Measurements from ENCODE around the gene LAMA3.

The LAMA3 gene

DNA sequence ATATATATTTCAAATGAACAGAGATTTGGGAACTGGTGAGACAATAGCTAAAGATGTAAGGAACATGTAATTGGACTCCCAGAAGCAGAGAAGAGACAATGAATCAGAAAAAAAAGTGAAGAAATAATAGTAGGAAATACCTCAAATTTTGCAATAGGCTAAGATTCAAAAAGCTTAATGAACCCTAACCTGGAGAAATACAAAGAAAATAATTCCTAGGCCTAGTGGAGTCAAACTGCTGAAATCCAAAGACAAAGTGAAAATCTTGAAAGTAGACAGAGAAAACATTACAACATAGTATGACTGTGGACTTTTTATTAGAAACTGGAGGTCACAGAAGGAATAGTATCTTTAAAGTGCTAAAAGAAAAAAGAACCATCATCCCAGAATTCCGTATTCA lies 76.7 kb downstream of the LAMA3 start:
- Histone ChIP-seq H3K4me3 (ENCODE audit: low read depth, low read length) (no peak overlapping the region), H3K27ac (ENCODE audit: extremely low read depth, low read depth, low read length) (no peak overlapping the region), H3K4me1 (ENCODE audit: control insufficient read depth, insufficient read depth, low read length) (no peaks in the 10 kb centered on the region), H3K36me3 (ENCODE audit: control insufficient read depth in 2 of 2, insufficient read depth in 1 of 2, low read length in 2 of 2) (peaks cover 13 to 14% of the 10 kb centered on the region in 2 experiments), H3K9me3 (ENCODE audit: control insufficient read depth, insufficient read depth, low read depth, low read length) (no peaks in the 10 kb centered on the region)
- ChIA-PET POLR2A (interaction anchor here (0.7 kb wide), 1 partner anchor 137 kb away, joined by 4 read pairs; no protein-coding TSS in a partner anchor), CTCF (interaction anchor here (0.8 kb wide), 1 partner anchor 62 kb away, joined by 4 read pairs; no protein-coding TSS in a partner anchor)
- TF ChIP-seq ZFP41 (tag by site-specific recombination; IDR thresholded peaks at IDR 0.05; ENCODE audit: borderline replicate concordance): no peak
- TF ChIP-seq, protein P1, sequence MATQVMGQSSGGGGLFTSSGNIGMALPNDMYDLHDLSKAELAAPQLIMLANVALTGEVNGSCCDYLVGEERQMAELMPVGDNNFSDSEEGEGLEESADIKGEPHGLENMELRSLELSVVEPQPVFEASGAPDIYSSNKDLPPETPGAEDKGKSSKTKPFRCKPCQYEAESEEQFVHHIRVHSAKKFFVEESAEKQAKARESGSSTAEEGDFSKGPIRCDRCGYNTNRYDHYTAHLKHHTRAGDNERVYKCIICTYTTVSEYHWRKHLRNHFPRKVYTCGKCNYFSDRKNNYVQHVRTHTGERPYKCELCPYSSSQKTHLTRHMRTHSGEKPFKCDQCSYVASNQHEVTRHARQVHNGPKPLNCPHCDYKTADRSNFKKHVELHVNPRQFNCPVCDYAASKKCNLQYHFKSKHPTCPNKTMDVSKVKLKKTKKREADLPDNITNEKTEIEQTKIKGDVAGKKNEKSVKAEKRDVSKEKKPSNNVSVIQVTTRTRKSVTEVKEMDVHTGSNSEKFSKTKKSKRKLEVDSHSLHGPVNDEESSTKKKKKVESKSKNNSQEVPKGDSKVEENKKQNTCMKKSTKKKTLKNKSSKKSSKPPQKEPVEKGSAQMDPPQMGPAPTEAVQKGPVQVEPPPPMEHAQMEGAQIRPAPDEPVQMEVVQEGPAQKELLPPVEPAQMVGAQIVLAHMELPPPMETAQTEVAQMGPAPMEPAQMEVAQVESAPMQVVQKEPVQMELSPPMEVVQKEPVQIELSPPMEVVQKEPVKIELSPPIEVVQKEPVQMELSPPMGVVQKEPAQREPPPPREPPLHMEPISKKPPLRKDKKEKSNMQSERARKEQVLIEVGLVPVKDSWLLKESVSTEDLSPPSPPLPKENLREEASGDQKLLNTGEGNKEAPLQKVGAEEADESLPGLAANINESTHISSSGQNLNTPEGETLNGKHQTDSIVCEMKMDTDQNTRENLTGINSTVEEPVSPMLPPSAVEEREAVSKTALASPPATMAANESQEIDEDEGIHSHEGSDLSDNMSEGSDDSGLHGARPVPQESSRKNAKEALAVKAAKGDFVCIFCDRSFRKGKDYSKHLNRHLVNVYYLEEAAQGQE (tag by site-specific recombination; IDR thresholded peaks at IDR 0.05): no peak

DNA sequence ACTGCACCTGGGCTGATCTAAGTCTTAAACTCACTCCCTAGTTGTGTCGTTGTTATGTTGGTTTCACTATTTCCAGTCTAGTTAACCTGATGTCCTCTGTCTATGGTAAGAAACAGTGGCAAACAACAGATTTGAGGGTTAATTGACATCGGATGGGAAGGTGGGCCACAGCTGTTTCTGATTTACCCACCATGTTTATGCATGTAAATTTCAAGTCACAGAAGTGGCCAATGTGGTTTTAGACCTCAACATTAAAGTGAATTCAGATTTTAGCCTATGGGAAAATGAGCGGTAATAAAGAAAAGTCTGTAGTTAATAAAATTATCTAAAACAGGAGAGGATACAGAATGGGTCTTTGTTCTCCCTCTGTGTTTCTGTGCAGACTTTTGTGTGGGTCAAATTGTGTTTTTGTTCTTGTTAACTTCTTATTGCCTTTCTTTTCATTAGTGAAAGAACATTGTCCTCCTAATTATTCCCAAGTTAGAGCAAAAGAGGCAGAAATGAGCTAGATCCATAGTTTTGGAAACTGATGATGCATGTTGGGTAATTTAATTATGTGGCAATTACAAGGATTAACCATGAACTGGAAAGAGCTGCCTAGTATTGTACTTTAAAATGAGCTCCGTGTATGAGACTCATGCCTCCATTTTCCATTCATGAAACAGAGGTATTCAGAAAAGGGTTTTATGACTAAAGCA lies 83.2 kb downstream of the LAMA3 start:
- CTCF ChIA-PET: interaction anchor here (0.7 kb wide), 1 partner anchor 140 kb away, joined by 3 read pairs; no protein-coding TSS in a partner anchor

More for the DNA sequence above, 83.2 kb downstream of the LAMA3 start:
- H3K9me3 ChIP-seq (ENCODE audit: control insufficient read depth, insufficient read depth, low read depth, low read length): no peaks in the 10 kb centered on the region
- no peaks in the 10 kb centered on the region for H3K4me1 ChIP-seq (ENCODE audit: control insufficient read depth, insufficient read depth, low read length)
- POLR2A ChIA-PET: no interaction called here
- H3K36me3 ChIP-seq (ENCODE audit: control insufficient read depth in 2 of 2, insufficient read depth in 1 of 2, low read length in 2 of 2): peaks cover 10 to 15% of the 10 kb centered on the region in 2 experiments
- no peak overlapping the region for H3K27ac ChIP-seq (ENCODE audit: extremely low read depth, low read depth, low read length)
- TF ChIP-seq ZNF664 (tag by site-specific recombination; IDR thresholded peaks at IDR 0.05): no peak
- TF ChIP-seq ZNF629 (tag by site-specific recombination; IDR thresholded peaks at IDR 0.05): no peak
- TF ChIP-seq, protein P2, sequence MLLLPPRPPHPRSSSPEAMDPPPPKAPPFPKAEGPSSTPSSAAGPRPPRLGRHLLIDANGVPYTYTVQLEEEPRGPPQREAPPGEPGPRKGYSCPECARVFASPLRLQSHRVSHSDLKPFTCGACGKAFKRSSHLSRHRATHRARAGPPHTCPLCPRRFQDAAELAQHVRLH (tag by site-specific recombination; IDR thresholded peaks at IDR 0.05): no peak
- TF ChIP-seq, protein P3, sequence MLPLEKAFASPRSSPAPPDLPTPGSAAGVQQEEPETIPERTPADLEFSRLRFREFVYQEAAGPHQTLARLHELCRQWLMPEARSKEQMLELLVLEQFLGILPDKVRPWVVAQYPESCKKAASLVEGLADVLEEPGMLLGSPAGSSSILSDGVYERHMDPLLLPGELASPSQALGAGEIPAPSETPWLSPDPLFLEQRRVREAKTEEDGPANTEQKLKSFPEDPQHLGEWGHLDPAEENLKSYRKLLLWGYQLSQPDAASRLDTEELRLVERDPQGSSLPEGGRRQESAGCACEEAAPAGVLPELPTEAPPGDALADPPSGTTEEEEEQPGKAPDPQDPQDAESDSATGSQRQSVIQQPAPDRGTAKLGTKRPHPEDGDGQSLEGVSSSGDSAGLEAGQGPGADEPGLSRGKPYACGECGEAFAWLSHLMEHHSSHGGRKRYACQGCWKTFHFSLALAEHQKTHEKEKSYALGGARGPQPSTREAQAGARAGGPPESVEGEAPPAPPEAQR (tag by site-specific recombination; IDR thresholded peaks at IDR 0.05): no peak
- no peak for TF ChIP-seq ZNF394 (tag by site-specific recombination; IDR thresholded peaks at IDR 0.05; ENCODE audit: borderline replicate concordance)
- TF ChIP-seq ZNF23 (tag by site-specific recombination; IDR thresholded peaks at IDR 0.05; ENCODE audit: borderline replicate concordance): no peak
- no peak for TF ChIP-seq ZNF473 (tag by site-specific recombination; IDR thresholded peaks at IDR 0.05)
- no peak for TF ChIP-seq ZNF660 (tag by site-specific recombination; IDR thresholded peaks at IDR 0.05)
- TF ChIP-seq, protein P4, sequence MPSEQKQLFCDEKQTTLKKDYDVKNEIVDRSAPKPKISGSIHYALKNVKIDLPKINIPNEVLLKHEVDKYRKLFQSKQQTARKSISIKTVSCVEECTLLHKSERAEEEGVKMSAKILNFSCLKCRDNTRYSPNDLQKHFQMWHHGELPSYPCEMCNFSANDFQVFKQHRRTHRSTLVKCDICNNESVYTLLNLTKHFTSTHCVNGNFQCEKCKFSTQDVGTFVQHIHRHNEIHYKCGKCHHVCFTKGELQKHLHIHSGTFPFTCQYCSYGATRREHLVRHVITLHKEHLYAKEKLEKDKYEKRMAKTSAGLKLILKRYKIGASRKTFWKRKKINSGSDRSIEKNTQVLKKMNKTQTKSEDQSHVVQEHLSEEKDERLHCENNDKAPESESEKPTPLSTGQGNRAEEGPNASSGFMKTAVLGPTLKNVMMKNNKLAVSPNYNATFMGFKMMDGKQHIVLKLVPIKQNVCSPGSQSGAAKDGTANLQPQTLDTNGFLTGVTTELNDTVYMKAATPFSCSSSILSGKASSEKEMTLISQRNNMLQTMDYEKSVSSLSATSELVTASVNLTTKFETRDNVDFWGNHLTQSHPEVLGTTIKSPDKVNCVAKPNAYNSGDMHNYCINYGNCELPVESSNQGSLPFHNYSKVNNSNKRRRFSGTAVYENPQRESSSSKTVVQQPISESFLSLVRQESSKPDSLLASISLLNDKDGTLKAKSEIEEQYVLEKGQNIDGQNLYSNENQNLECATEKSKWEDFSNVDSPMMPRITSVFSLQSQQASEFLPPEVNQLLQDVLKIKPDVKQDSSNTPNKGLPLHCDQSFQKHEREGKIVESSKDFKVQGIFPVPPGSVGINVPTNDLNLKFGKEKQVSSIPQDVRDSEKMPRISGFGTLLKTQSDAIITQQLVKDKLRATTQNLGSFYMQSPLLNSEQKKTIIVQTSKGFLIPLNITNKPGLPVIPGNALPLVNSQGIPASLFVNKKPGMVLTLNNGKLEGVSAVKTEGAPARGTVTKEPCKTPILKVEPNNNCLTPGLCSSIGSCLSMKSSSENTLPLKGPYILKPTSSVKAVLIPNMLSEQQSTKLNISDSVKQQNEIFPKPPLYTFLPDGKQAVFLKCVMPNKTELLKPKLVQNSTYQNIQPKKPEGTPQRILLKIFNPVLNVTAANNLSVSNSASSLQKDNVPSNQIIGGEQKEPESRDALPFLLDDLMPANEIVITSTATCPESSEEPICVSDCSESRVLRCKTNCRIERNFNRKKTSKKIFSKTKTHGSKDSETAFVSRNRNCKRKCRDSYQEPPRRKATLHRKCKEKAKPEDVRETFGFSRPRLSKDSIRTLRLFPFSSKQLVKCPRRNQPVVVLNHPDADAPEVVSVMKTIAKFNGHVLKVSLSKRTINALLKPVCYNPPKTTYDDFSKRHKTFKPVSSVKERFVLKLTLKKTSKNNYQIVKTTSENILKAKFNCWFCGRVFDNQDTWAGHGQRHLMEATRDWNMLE (tag by site-specific recombination; conservative IDR thresholded peaks at IDR 0.05; ENCODE audit: low read depth): no peak
- no peak for TF ChIP-seq ZNF121 (tag by site-specific recombination; IDR thresholded peaks at IDR 0.05)
- H3K4me3 ChIP-seq (ENCODE audit: low read depth, low read length): no peak overlapping the region
